Right lobe of liver (tissue), 6 donors: Measurements from ENCODE around the gene PDCD7. TPM values are rescaled to one million over a fixed set of nuclear protein-coding genes. Genes with fewer than 3 reads are reported as not detected.

Experiments used
- ATAC-seq, 4 donors: fragments of 200-7000 bp; cut with Tn5 transposase; one replicate each; pipeline ENCODE4 v1.9.1; 2020; ENCODE audit warnings: mild to moderate bottlenecking in 4 of 4, moderate library complexity in 4 of 4
- DNase-seq, 3 donors: peaks; one replicate each; pipeline ENCODE4 v3.0.0-alpha.2; 2020
- H3K27ac ChIP-seq, 3 donors: fragments of 200-600 bp; one replicate each; pipeline ENCODE4 v1.8.0; 2022
- H3K27me3 ChIP-seq, 2 donors: fragments of 200-600 bp; one replicate each; pipeline ENCODE4 v1.8.0; 2022
- H3K36me3 ChIP-seq, 4 donors: fragments of 200-600 bp; sonication (generic) in 1 of 4; one replicate each; pipeline versions ENCODE4 v1.5.1 to v1.8.0; 2017 to 2022; ENCODE audit warnings: control low read depth in 1 of 4
- H3K4me1 ChIP-seq, 4 donors: fragments of 200-600 bp; sonication (generic) in 1 of 4; one replicate each; pipeline versions ENCODE4 v1.5.1 to v1.8.0; 2017 to 2022; ENCODE audit warnings: control low read depth in 1 of 4
- H3K4me3 ChIP-seq, 3 donors: fragments of 200-600 bp; one replicate each; pipeline ENCODE4 v1.8.0; 2022
- H3K9me3 ChIP-seq, 4 donors: fragments of 200-600 bp; sonication (generic) in 1 of 4; one replicate each; pipeline versions ENCODE4 v1.5.1 to v1.8.0; 2017 to 2022; ENCODE audit warnings: control low read depth in 1 of 4
- CTCF ChIP-seq, 4 donors: fragments of 200-600 bp in 3 of 4; fragments of 450-650 bp in 1 of 4; IDR thresholded peaks; one replicate each; pipeline versions ENCODE4 v1.5.1 to v1.8.0; 2016 to 2022; ENCODE audit warnings: antibody characterized with exemption in 4 of 4, mild to moderate bottlenecking in 2 of 4
- POLR2A ChIP-seq: fragments of 450-650 bp; IDR thresholded peaks from one replicate; pipeline ENCODE4 v1.6.1; 2017; ENCODE audit warnings: antibody characterized with exemption, mild to moderate bottlenecking
- WGBS: methylation state at CpG from one replicate; pipeline ENCODE4 v1.1.6; 2018; ENCODE audit warnings: low coverage, low lambda C conversion rate; ENCODE audit not compliant: insufficient coverage; ENCODE audit errors: missing lambda C conversion rate; 5-methylcytosine and 5-hydroxymethylcytosine counted together
- intact Hi-C, 2 donors: fragments of 100-400 bp; cut with DNase I; formaldehyde crosslinking; loops; one replicate each; pipeline versions ENCODE4 v1.11.2 to v1.14.1; 2022
- total RNA-seq, 6 experiments: library from RNA; depleted of rRNA in 2 of 6; stranded (reverse); fragments of >200 nt in 2 of 6; fragmentation: NEBNext Ultra II Directional in 3 of 6; extraction: Animal tissue kit (Norgen Biotek cat#: 25700) in 3 of 6; gene quantifications; one replicate each; pipeline versions ENCODE4 v1.1.0 to v1.2.4, GENCODE V29; 2016 to 2023
- donor health status: DM: no; HTN: yes; CAD: no.
- donor health status: DM: no; HTN: no; CAD: no.
- donor health status: DM: no; HTN: no; CAD: no.
- donor health status: DM: no; HTN: yes; CAD: no.
- donor health status: DM: no; HTN: yes; CAD: no.

The PDCD7 gene
- total RNA-seq, 6 experiments from 2014 or later = 6.3 to 12.2 (median 9.1) TPM

- no peaks in the 10 kb centered on the region for H3K27me3 ChIP-seq
- intact Hi-C loops = no loop called here
- H3K4me3 ChIP-seq = no peak within 1 kb of the TSS
- H3K4me1 ChIP-seq = no peaks in the 10 kb centered on the region
- TF ChIP-seq CTCF (IDR thresholded peaks at IDR 0.05) (no peak), POLR2A (no peak)
- peaks cover 0 to 62% (median 21%) of the 10 kb centered on the region in 4 donors for H3K36me3 ChIP-seq
- no peak within 1 kb of the TSS for H3K27ac ChIP-seq
- ATAC-seq (no peak), DNase-seq (no peak)
- no peaks in the 10 kb centered on the region for H3K9me3 ChIP-seq
- 92% methylated on average over 2 of the region's 2 CpGs for WGBS
Observed at GRCh38 chr15:65115086-65115485, 18.5 kb downstream of the PDCD7 start, which contains the start of gene UBAP1L. TSS of gene UBAP1L (minus strand) at chr15:65115200. CDS start at chr15:65106215, 8,985 bp downstream.

GRCh38 chr15:65110676-65111292, 22.8 kb downstream of the PDCD7 start:
- DNase-seq = peak in 1 of 3 donors; percentile 56
- intact Hi-C loops = no loop called here
- ATAC-seq = peak; percentile 64 to 98 (median 78)
- Histone ChIP-seq H3K4me1 (no peaks in the 10 kb centered on the region), H3K27me3 (no peaks in the 10 kb centered on the region), H3K4me3 (no peak overlapping the region), H3K36me3 (peaks cover 0 to 36% (median 9%) of the 10 kb centered on the region in 4 donors), H3K9me3 (no peaks in the 10 kb centered on the region), H3K27ac (no peak overlapping the region)
- TF ChIP-seq CTCF (IDR thresholded peaks at IDR 0.05) = no peak
- no peak for TF ChIP-seq POLR2A
- 8% methylated on average over 3 of the region's 3 CpGs for WGBS

GRCh38 chr15:65106011-65106590, 27.5 kb downstream of the PDCD7 start:
- intact Hi-C loops = no loop called here
- TF ChIP-seq CTCF (IDR thresholded peaks at IDR 0.05) (no peak), POLR2A (no peak)
- 87% methylated on average over 6 of the region's 6 CpGs for WGBS

GRCh38 chr15:65105038-65105437, 28.6 kb downstream of the PDCD7 start:
- no peaks in the 10 kb centered on the region for H3K9me3 ChIP-seq
- H3K36me3 ChIP-seq = peaks cover 0 to 17% (median 0%) of the 10 kb centered on the region in 4 donors
- H3K4me1 ChIP-seq = no peaks in the 10 kb centered on the region
- DNase-seq (no peak), ATAC-seq (no peak)
- WGBS = 94% methylated on average over 3 of the region's 5 CpGs
- intact Hi-C loops = no loop called here
- H3K27me3 ChIP-seq = no peaks in the 10 kb centered on the region
- H3K27ac ChIP-seq = no peak overlapping the region
- no peak for TF ChIP-seq CTCF (IDR thresholded peaks at IDR 0.05)
- no peak for TF ChIP-seq POLR2A
- no peak overlapping the region for H3K4me3 ChIP-seq

More at GRCh38 chr15:65106011-65106590, 27.5 kb downstream of the PDCD7 start:
- Histone ChIP-seq H3K4me1 (no peaks in the 10 kb centered on the region), H3K27ac (no peak overlapping the region), H3K36me3 (peaks cover 0 to 17% (median 0%) of the 10 kb centered on the region in 4 donors), H3K9me3 (no peaks in the 10 kb centered on the region), H3K4me3 (no peak overlapping the region), H3K27me3 (no peaks in the 10 kb centered on the region)
- no peak for ATAC-seq
- DNase-seq = no peak
